SIG-M5 treated with dmso at 0.1 percent for 504 hours (cell line): ENCODE measurements around the gene MFNG.
A peak's percentile ranks its signal among the peaks of the same experiment; 100 is the strongest.
"Not testable (repeated sequence)": the region's sequence is repeated elsewhere in the genome, so short reads cannot be mapped to it uniquely, and the experiment has no call there.

Experiments used
- DNase-seq: peaks from one replicate; lab custom pipeline; 2025; ENCODE audit not compliant: unreplicated experiment; lab: John Stamatoyannopoulos, UW

Gene MFNG

GRCh38 chr22:37486224-37486845 lies at the start of gene MFNG:
Gene MFNG (minus strand): TSS chr22:37486384. CDS start chr22:37486177, 207 bp downstream.
- DNase-seq, result peak; percentile 82

GRCh38 chr22:37535159-37535558 lies 49.0 kb upstream of the MFNG start:
- no peak for DNase-seq

- DNase-seq, result no peak
Measured at GRCh38 chr22:37534445-37534844, 48.3 kb upstream of the MFNG start.

GRCh38 chr22:37533995-37534394 lies 47.8 kb upstream of the MFNG start:
- peak; percentile 60 for DNase-seq

- no peak for DNase-seq
Measured at GRCh38 chr22:37529652-37530345, 43.6 kb upstream of the MFNG start.

GRCh38 chr22:37527952-37528351 lies 41.8 kb upstream of the MFNG start:
- DNase-seq, result not testable (repeated sequence)

- DNase-seq, result not testable (repeated sequence)
Measured at GRCh38 chr22:37527081-37527752, 41.0 kb upstream of the MFNG start.

DNA sequence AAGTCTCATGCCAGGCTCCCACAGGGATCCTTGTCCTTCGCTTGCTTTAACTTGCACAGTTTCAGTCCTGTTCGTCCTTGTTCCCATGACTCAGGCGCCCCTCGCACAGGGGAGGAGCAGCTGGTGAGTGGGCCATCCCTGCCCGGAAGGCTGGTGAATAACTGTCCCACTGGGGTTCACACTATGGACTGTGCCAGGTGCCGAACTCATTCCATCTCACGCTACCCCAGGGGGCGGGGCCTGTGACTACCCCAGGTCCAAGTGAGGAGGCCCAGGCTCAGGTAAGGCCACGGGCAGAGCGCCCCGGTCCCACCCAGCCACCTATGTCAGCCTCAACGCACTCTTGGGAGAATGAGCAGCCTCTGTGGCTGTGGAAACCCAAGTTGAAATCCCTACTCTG lies 40.2 kb upstream of the MFNG start:
- no peak for DNase-seq

- DNase-seq, result no peak
Measured at GRCh38 chr22:37525746-37526350, 39.7 kb upstream of the MFNG start.

GRCh38 chr22:37525073-37525745 lies 39.0 kb upstream of the MFNG start:
- DNase-seq, result no peak

DNA sequence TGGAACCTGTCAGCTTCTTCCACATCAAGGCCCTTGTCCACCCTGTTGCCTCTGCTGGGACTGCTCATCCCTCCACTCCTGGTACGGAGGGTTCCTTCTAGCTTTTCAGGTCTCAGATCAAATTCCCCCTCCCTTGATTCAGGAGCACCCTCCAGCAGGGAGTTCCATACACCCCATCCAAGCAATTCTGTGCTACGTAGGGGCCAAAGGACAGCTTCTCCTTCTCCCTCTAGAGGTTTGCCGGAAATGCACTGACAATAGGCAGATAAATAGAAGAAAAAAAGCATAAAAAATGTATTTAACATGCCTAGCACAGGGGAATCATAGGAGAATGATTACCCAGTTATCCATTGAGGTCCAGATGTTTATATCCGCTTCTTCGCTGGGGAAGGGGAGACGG lies 36.3 kb upstream of the MFNG start:
- no peak for DNase-seq

- no peak for DNase-seq
Measured at GRCh38 chr22:37521236-37521739, 35.1 kb upstream of the MFNG start.

DNA sequence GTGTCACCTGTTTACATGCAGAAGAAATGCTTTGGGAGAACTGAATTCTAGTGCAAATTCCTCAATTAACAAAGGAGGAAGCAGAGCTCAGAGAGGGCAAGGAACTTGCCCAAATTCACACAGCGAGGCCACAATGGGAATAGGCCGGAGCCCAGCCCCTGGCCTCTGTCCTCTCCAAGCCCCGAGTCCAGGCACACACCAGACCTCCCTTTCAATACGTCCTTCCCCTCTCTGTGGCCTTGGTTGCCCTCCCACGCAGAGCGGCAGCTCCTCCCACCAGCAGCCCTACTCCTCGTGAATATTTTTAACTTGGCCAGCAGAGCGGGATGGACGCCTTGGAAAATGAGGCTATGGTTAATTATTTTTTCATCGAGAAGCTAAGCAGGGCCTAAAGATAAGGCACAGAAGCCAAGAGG lies 34.6 kb upstream of the MFNG start:
- no peak for DNase-seq

GRCh38 chr22:37519268-37520195 lies 33.3 kb upstream of the MFNG start, which contains the start of gene CARD10:
Gene CARD10 (minus strand): TSS chr22:37519415. CDS start chr22:37519200, 215 bp downstream.
- DNase-seq, result no peak

DNA sequence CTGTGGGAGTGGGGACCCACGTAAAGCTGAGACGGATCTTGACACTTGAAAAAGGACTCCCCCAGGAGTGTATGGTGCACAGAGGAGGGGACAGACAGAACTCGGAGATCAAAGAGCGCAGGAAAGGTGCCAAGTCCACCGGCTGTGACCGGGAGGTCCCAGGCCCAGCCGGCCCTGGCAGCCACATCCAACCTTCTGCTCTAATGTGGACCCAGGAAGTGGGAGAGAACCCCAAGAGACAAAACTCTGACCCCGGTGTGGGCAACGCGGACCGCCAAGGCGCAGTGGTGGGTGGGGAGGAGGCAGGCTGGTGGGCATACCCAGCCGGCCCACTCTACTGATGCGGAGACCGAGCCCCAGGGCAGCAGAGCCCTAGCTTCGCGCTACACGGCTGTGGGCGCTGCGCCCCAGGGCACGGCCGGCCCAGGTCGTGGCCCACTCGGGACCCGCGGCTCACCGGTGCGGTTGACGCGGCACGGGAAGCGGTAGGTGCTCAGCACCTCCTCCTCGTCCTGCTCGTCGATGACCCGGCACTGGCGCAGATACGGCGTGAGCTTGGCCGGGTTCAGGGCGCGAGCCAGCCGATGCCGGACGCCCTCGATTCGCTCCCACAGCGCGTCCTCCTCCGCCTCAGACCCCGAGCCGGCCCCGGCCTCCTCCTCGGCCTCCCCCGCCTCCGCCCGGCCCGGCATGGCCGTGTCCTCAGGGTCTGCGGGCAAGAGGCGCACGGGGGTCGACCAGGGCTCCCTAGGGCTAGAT lies 32.5 kb upstream of the MFNG start:
- no peak for DNase-seq

- no peak for DNase-seq
Measured at GRCh38 chr22:37517826-37518450, 31.8 kb upstream of the MFNG start.

DNA sequence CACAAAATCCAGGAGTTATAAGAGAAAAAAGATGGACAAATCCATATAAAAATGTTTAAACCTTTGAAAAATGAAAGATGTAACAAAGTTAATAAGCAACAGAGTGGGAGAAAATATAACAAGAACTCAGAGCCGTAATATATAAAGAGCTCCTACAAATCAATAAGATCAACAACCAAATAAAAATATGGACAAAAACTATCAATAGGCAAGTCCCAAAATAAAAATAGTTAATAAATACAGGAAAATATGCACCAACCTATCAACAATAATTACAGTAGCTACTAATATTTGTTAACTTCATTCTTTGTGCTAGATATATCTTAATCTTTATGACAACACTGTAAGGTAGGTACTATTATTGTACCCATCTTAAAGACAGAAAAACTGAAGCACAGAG lies 30.3 kb upstream of the MFNG start:
- no peak for DNase-seq

GRCh38 chr22:37515901-37516300 lies 29.7 kb upstream of the MFNG start:
- no peak for DNase-seq
